Right lobe of liver (tissue), 4 donors: ENCODE results near the gene TRPM6.
A peak's percentile ranks its signal among the peaks of the same experiment; 100 is the strongest.

Source experiments
- CTCF ChIP-seq, 4 donors: fragments of 200-600 bp in 3 of 4; fragments of 450-650 bp in 1 of 4; IDR thresholded peaks; one replicate each; pipeline versions ENCODE4 v1.5.1 to v1.8.0; 2016 to 2022; ENCODE audit warnings: antibody characterized with exemption in 4 of 4, mild to moderate bottlenecking in 2 of 4
- POLR2A ChIP-seq: fragments of 450-650 bp; IDR thresholded peaks from one replicate; pipeline ENCODE4 v1.6.1; 2017; ENCODE audit warnings: antibody characterized with exemption, mild to moderate bottlenecking
- donor health status: DM: no; HTN: no; CAD: no.
- donor health status: DM: no; HTN: no; CAD: no.
- donor health status: DM: no; HTN: yes; CAD: no.

GRCh38 chr9:74773886-74774479 lies 113.7 kb downstream of the TRPM6 start:
- TF ChIP-seq POLR2A: no peak
- peak; percentile 83 to 96 (median 90) for TF ChIP-seq CTCF (IDR thresholded peaks at IDR 0.05)
